Keratinocyte (primary cell): ENCODE measurements around the gene TMEM9. TPM values are rescaled to one million over a fixed set of nuclear protein-coding genes. Genes with fewer than 3 reads are reported as not detected.
A peak's percentile ranks its signal among the peaks of the same experiment; 100 is the strongest.

Experiments
- DNase-seq: peaks from one replicate; pipeline ENCODE4 v3.0.0-alpha.2; 2011; ENCODE audit warnings: low read depth, missing footprints, low spot score
- FAIRE-seq: peaks from 2 replicates; lab custom pipeline; 2011; peaks lifted over from hg19 to GRCh38; lab: Jason Lieb, UNC
- H2AFZ ChIP-seq: 2 replicates; pipeline ENCODE4 v1.6.0; 2012; ENCODE audit warnings: low read length, control low read depth, inconsistent platforms; ENCODE audit not compliant: control insufficient read depth
- H3K27ac ChIP-seq: 2 replicates; pipeline ENCODE4 v1.5.1; 2011; ENCODE audit warnings: low read length; ENCODE audit not compliant: control insufficient read depth, insufficient read depth
- H3K27me3 ChIP-seq: 3 replicates; pipeline ENCODE4 v1.6.0; 2011; ENCODE audit warnings: low read length; ENCODE audit not compliant: control insufficient read depth, insufficient read depth; ENCODE audit errors: extremely low read depth
- H3K36me3 ChIP-seq, 2 experiments: 2 replicates in 1 of 2; 3 replicates in 1 of 2; pipeline ENCODE4 v1.5.1; 2011; ENCODE audit warnings: low read length in 2 of 2, mild to moderate bottlenecking in 1 of 2; ENCODE audit not compliant: control insufficient read depth in 2 of 2, insufficient read depth in 2 of 2; ENCODE audit errors: extremely low read depth in 1 of 2
- H3K4me1 ChIP-seq: 3 replicates; pipeline ENCODE4 v1.5.1; 2011; ENCODE audit warnings: low read length; ENCODE audit not compliant: control insufficient read depth, insufficient read depth; ENCODE audit errors: extremely low read depth
- H3K4me2 ChIP-seq: 3 replicates; pipeline ENCODE4 v1.6.0; 2011; ENCODE audit warnings: low read depth, low read length; ENCODE audit not compliant: control insufficient read depth, insufficient read depth; ENCODE audit errors: extremely low read depth
- H3K4me3 ChIP-seq, 3 experiments: fragments of 200-600 bp in 1 of 3; sonication (generic) in 1 of 3; 2 replicates in 2 of 3; 3 replicates in 1 of 3; pipeline ENCODE4 v1.5.1; 2011 to 2016; ENCODE audit warnings: low read length in 3 of 3, mild to moderate bottlenecking in 3 of 3, control low read depth in 2 of 3, inconsistent platforms in 1 of 3, low read depth in 1 of 3, mixed read lengths in 1 of 3, mixed run types in 1 of 3, moderate library complexity in 1 of 3; ENCODE audit not compliant: control insufficient read depth in 2 of 3, insufficient read depth in 2 of 3; ENCODE audit errors: extremely low read depth in 1 of 3
- H3K79me2 ChIP-seq: 2 replicates; pipeline ENCODE4 v1.6.0; 2012; ENCODE audit warnings: low read length; ENCODE audit not compliant: control insufficient read depth, insufficient read depth
- H3K9ac ChIP-seq: 3 replicates; pipeline ENCODE4 v1.6.0; 2011; ENCODE audit warnings: low read length; ENCODE audit not compliant: control insufficient read depth, insufficient read depth; ENCODE audit errors: extremely low read depth
- H3K9me1 ChIP-seq: 3 replicates; pipeline ENCODE4 v1.6.0; 2011; ENCODE audit warnings: low read length; ENCODE audit not compliant: control insufficient read depth, insufficient read depth; ENCODE audit errors: extremely low read depth
- H3K9me3 ChIP-seq: 2 replicates; pipeline ENCODE4 v1.5.1; 2012; ENCODE audit warnings: low read depth, low read length; ENCODE audit not compliant: control insufficient read depth
- H4K20me1 ChIP-seq: 3 replicates; pipeline ENCODE4 v1.6.0; 2011; ENCODE audit warnings: low read length; ENCODE audit not compliant: control insufficient read depth, insufficient read depth; ENCODE audit errors: extremely low read depth
- CTCF ChIP-seq, 3 experiments: IDR thresholded peaks in 1 of 3; conservative IDR thresholded peaks in 1 of 3; optimal IDR thresholded peaks in 1 of 3; 2 replicates in 2 of 3; 3 replicates in 1 of 3; pipeline versions ENCODE3 to v1.5.1; 2011; ENCODE audit warnings: low read length in 3 of 3, mild to moderate bottlenecking in 3 of 3, moderate library complexity in 2 of 3, control low read depth in 1 of 3, inconsistent platforms in 1 of 3; ENCODE audit not compliant: insufficient read depth in 2 of 3; ENCODE audit errors: extremely low read depth in 1 of 3
- EZH2 ChIP-seq: IDR thresholded peaks from one replicate; pipeline ENCODE4 v1.6.1; 2012; ENCODE audit warnings: inconsistent platforms, mild to moderate bottlenecking, low read length, moderate library complexity
- dilution Hi-C: fragments of 300-500 bp; cut with MboI; formaldehyde crosslinking; loops from one replicate; pipeline ENCODE4 v1.7.0; 2020; ENCODE audit warnings: low sequenced_read_pairs; ENCODE audit not compliant: extremely low pct_ligation_motif_present
- polyA plus RNA-seq, 5 experiments: library from polyadenylated mRNA; depleted of rRNA in 3 of 5; stranded (reverse) in 3 of 5; stranded (forward) in 1 of 5; unstranded in 1 of 5; fragments of >200 nt; gene quantifications; 1 replicate in 1 of 5; 2 replicates in 3 of 5; 3 replicates in 1 of 5; pipeline versions ENCODE4 v1.2.1 to v1.2.3, GENCODE V29; 2011 to 2012; ENCODE audit warnings: missing spikeins in 2 of 5, low read depth in 1 of 5, low replicate concordance in 1 of 5

The TMEM9 gene
- polyA plus RNA-seq, 1 donor (not counting 4 experiments of a cell fraction or from before 2014, with no cell fraction given), result 56.0 TPM

GRCh38 chr1:201085902-201086735, 68.2 kb downstream of the TMEM9 start:
- no peak overlapping the region for H3K27ac ChIP-seq
- H3K9ac ChIP-seq, result no peak overlapping the region
- no peak overlapping the region for H2AFZ ChIP-seq
- H3K9me1 ChIP-seq, result no peaks in the 10 kb centered on the region
- H3K4me3 ChIP-seq, result no peak overlapping the region
- H4K20me1 ChIP-seq, result no peaks in the 10 kb centered on the region
- no peaks in the 10 kb centered on the region for H3K36me3 ChIP-seq
- peaks cover 3% of the 10 kb centered on the region for H3K27me3 ChIP-seq
- no peaks in the 10 kb centered on the region for H3K79me2 ChIP-seq
- H3K4me2 ChIP-seq, result no peak overlapping the region
- dilution Hi-C loops, result no loop called here
- DNase-seq, result no peak
- H3K9me3 ChIP-seq, result no peaks in the 10 kb centered on the region
- peaks cover 16% of the 10 kb centered on the region for H3K4me1 ChIP-seq
- no peak for FAIRE-seq
- TF ChIP-seq EZH2 (no peak), CTCF (optimal IDR thresholded peaks at IDR 0.05 in 1 of 3, IDR thresholded peaks at IDR 0.05 in 1 of 3, conservative IDR thresholded peaks at IDR 0.05 in 1 of 3; ENCODE audit: extremely low read depth in 1 of 3, insufficient read depth in 2 of 3, low read length in 3 of 3) (peak; percentile 60 to 72 (median 69))

Other genes with a start within 250 kb of the TMEM9 start
- gene KIF21B, start 130.8 kb downstream of the TMEM9 start, polyA plus RNA-seq, result 0.17 to 0.20 TPM (median 0.17 TPM) in 3 replicates
- not detected in 3 replicates for gene CACNA1S, start 42.0 kb downstream of the TMEM9 start, polyA plus RNA-seq
- gene ASCL5, start 27.3 kb downstream of the TMEM9 start, polyA plus RNA-seq, result not detected in 3 replicates
- not detected in 3 replicates for gene IGFN1, start 36.4 kb upstream of the TMEM9 start, polyA plus RNA-seq
- 163 to 301 TPM (median 169 TPM) in 3 replicates for gene PKP1, start 129.0 kb upstream of the TMEM9 start, polyA plus RNA-seq
- gene TNNT2, start 223.2 kb upstream of the TMEM9 start, polyA plus RNA-seq, result 0.61 to 2.3 TPM (median 1.4 TPM) in 3 replicates
- gene LAD1, start 244.8 kb upstream of the TMEM9 start, polyA plus RNA-seq, result 82.4 to 140 TPM (median 82.9 TPM) in 3 replicates